ENCODE results near the gene CWC22.
A peak's percentile ranks its signal among the peaks of the same experiment; 100 is the strongest.
"Not testable (repeated sequence)": the region's sequence is repeated elsewhere in the genome, so short reads cannot be mapped to it uniquely, and the experiment has no call there.

The CWC22 gene

DNA sequence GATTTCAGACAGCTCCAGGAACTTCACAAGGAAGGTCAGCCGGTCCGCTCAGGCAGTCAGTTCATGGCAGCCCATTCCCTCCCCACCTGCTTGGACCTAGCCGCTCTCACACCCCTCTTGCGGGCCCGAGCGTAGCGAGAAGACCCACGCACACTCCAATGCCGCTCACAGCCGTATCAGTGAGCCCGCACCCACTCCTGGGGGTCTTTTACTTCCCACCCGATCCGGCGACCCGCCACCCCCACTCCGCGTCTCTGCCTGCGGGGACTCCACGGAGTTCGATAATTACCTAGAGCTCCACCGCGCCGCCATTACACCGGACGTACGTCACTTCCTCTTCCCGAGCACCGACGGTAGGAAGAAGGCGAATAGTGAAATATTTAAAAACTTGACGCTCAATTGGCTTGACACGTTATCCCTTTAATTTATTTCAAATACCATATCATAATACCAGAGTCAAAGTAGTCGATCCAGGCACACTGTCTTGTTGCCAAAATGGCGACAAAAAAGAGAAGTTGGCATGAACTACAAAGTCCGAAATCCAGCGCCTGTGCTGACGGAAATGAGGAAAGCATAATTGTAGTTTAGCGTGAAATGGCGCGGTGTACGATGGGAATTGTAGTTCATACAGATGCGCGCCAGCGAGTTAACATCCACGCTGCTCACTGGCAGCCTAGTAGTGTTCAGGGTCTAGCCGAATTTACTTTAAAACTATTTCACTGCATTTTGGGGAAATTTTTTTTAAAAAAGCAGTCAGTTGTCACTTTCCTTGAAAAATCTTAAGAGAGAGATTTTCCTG, at the start of gene CWC22:
CWC22 (minus strand) TSS at position 517 of the 799 bp plus-strand sequence. CDS start 13,956 bp downstream, outside the sequence.
- Histone ChIP-seq H3K9me3 (ENCODE audit: severe bottlenecking) (no peaks in the 10 kb centered on the region), H3K4me1 (ENCODE audit: insufficient read depth, poor library complexity, severe bottlenecking) (peaks cover 11% of the 10 kb centered on the region), H3K36me3 (ENCODE audit: low read depth) (no peaks in the 10 kb centered on the region; the same call in 1 of the 2 replicates), H3K4me3 (ENCODE audit: severe bottlenecking) (peak within 1 kb of the TSS; percentile 98), H3K27ac (ENCODE audit: poor library complexity, severe bottlenecking) (peak within 1 kb of the TSS; percentile 63), H3K27me3 (ENCODE audit: insufficient read depth, poor library complexity, severe bottlenecking) (no peaks in the 10 kb centered on the region)
- TF ChIP-seq, protein P1, sequence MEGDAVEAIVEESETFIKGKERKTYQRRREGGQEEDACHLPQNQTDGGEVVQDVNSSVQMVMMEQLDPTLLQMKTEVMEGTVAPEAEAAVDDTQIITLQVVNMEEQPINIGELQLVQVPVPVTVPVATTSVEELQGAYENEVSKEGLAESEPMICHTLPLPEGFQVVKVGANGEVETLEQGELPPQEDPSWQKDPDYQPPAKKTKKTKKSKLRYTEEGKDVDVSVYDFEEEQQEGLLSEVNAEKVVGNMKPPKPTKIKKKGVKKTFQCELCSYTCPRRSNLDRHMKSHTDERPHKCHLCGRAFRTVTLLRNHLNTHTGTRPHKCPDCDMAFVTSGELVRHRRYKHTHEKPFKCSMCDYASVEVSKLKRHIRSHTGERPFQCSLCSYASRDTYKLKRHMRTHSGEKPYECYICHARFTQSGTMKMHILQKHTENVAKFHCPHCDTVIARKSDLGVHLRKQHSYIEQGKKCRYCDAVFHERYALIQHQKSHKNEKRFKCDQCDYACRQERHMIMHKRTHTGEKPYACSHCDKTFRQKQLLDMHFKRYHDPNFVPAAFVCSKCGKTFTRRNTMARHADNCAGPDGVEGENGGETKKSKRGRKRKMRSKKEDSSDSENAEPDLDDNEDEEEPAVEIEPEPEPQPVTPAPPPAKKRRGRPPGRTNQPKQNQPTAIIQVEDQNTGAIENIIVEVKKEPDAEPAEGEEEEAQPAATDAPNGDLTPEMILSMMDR (IDR thresholded peaks at IDR 0.05; ENCODE audit: poor library complexity, severe bottlenecking) = no peak
- peak; percentile 91 for ATAC-seq (ENCODE audit: low read depth)
- DNase-seq (ENCODE audit: low spot score) = peak; percentile 72

DNA sequence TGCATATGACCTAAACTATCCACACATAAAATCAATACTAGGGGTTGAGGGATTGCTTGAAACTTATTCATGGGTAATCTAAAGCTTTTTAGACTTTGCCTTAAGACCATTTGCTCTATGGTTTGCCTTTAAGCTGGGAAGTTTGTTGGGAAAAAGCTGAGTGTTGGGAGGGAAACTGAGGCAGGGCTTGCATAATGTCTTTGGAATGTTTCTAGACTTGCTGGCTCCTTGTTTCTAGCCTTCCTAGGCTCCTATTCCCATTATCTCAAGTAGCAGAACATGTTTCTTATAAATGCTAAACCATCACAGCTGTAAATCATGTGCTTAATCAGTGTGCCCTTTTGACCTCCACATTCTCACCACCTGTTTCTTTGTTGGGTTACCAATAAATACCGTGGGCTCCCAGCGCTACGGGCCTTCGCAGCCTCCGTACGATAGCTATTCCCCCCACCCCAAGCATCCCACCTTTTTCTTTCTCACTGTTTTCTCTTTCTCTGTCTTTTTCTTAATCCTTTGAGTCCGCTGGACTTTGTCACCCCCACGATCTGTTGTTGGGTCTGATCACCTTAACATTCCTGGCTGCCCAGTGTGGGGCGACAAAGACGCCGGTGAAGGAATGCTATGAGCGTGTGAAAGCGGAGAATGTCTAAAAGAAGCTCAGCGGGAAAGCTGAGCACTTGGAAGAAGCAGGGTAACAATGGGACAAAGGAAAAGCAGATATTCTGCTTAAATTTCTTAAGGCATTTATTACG, 49.4 kb upstream of the CWC22 start:
- Histone ChIP-seq H3K9me3 (ENCODE audit: severe bottlenecking) (no peaks in the 10 kb centered on the region), H3K27me3 (ENCODE audit: insufficient read depth, poor library complexity, severe bottlenecking) (no peaks in the 10 kb centered on the region), H3K4me3 (ENCODE audit: severe bottlenecking) (no peak overlapping the region), H3K4me1 (ENCODE audit: insufficient read depth, poor library complexity, severe bottlenecking) (no peaks in the 10 kb centered on the region), H3K27ac (ENCODE audit: poor library complexity, severe bottlenecking) (no peak overlapping the region), H3K36me3 (ENCODE audit: low read depth) (no peaks in the 10 kb centered on the region)
- DNase-seq (ENCODE audit: low spot score) (no peak), ATAC-seq (ENCODE audit: low read depth) (no peak)
- TF ChIP-seq, protein P1 (IDR thresholded peaks at IDR 0.05; ENCODE audit: poor library complexity, severe bottlenecking) = no peak

DNA sequence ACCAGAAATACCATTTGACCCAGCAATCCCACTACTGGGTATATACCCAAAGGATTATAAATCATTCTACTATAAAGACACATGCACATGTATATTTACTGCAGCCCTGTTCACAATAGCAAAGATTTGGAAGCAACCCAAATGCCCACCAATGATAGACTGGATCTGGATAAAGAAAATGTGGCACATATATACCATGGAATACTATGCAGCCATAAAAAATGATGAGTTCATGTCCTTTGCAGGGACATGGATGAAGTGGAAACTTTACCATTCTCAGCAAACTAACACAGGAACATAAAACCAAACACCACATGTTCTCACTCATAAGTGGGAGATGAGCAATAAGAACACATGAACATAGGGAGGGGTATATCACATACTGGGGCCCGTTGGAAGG, 47.5 kb upstream of the CWC22 start:
- H3K36me3 ChIP-seq (ENCODE audit: low read depth); ATAC-seq (ENCODE audit: low read depth); H3K27ac ChIP-seq (ENCODE audit: poor library complexity, severe bottlenecking); H3K4me1 ChIP-seq (ENCODE audit: insufficient read depth, poor library complexity, severe bottlenecking); H3K27me3 ChIP-seq (ENCODE audit: insufficient read depth, poor library complexity, severe bottlenecking); H3K9me3 ChIP-seq (ENCODE audit: severe bottlenecking); H3K4me3 ChIP-seq (ENCODE audit: severe bottlenecking); DNase-seq (ENCODE audit: low spot score): not testable (repeated sequence)

DNA sequence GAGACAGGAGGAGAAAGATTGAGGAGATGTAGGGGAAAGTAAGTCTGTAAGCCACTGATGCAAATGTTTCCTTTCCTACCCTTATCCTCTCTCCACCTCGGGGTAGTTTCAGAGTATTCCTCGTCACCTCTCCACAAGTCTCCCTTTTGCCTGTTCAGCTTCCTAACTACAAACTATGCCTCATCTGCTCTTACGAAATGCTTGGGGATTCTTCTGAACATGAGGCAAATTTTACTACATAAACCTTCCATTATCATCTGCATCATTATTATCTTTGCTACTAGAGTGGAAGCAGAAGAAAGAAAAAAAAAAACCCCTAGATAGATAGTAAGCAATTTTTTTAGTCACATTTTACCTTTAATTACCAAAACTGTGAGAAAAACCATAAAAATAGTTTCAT, 43.1 kb upstream of the CWC22 start:
- no peaks in the 10 kb centered on the region for H3K4me1 ChIP-seq (ENCODE audit: insufficient read depth, poor library complexity, severe bottlenecking)
- no peak overlapping the region for H3K27ac ChIP-seq (ENCODE audit: poor library complexity, severe bottlenecking)
- TF ChIP-seq, protein P1 (IDR thresholded peaks at IDR 0.05; ENCODE audit: poor library complexity, severe bottlenecking) = no peak
- no peak for DNase-seq (ENCODE audit: low spot score)
- no peaks in the 10 kb centered on the region for H3K9me3 ChIP-seq (ENCODE audit: severe bottlenecking)
- no peaks in the 10 kb centered on the region for H3K27me3 ChIP-seq (ENCODE audit: insufficient read depth, poor library complexity, severe bottlenecking)
- H3K4me3 ChIP-seq (ENCODE audit: severe bottlenecking) = no peak overlapping the region
- no peak for ATAC-seq (ENCODE audit: low read depth)
- H3K36me3 ChIP-seq (ENCODE audit: low read depth) = no peaks in the 10 kb centered on the region

DNA sequence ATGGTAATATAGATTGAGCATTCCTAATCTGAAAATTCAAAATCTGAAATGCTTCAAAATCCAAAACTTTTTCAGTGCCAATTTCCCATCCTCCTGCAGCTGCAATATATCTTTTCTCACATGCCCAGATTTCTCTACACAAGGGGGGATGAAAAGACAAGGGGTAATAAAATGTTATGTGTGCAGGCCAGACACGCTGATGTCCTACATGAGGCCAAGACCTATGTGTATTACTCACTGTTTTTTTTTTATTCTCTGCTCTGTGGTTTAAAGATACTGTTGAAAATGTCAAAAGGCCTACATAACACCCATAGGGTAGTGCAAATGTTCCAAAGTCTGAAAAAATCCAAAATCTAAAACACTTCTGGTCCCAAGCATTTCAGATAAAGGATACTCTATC, 41.2 kb upstream of the CWC22 start:
- TF ChIP-seq, protein P1 (IDR thresholded peaks at IDR 0.05; ENCODE audit: poor library complexity, severe bottlenecking) = no peak
- no peak for ATAC-seq (ENCODE audit: low read depth)
- H3K4me3 ChIP-seq (ENCODE audit: severe bottlenecking) = no peak overlapping the region

More for the DNA sequence above, 41.2 kb upstream of the CWC22 start:
- Histone ChIP-seq H3K9me3 (ENCODE audit: severe bottlenecking) (no peaks in the 10 kb centered on the region), H3K27me3 (ENCODE audit: insufficient read depth, poor library complexity, severe bottlenecking) (no peaks in the 10 kb centered on the region), H3K4me1 (ENCODE audit: insufficient read depth, poor library complexity, severe bottlenecking) (no peaks in the 10 kb centered on the region), H3K36me3 (ENCODE audit: low read depth) (no peaks in the 10 kb centered on the region), H3K27ac (ENCODE audit: poor library complexity, severe bottlenecking) (no peak overlapping the region)
- DNase-seq (ENCODE audit: low spot score) = no peak

All from RWPE2 (cell line).